TTC549 (cell line): ENCODE data around the gene CYP2C9.
"Not testable (repeated sequence)": the region's sequence is repeated elsewhere in the genome, so short reads cannot be mapped to it uniquely, and the experiment has no call there.

Experiments
- FAIRE-seq: peaks from 2 replicates; lab custom pipeline; 2012; peaks lifted over from hg19 to GRCh38; lab: Jason Lieb, UNC

CYP2C9 gene

GRCh38 chr10:94938383-94938782, at the start of gene CYP2C9:
Gene CYP2C9 (plus strand): TSS chr10:94938658. CDS start chr10:94938683, 25 bp downstream.
- no peak for FAIRE-seq

GRCh38 chr10:94889123-94889522, 49.3 kb upstream of the CYP2C9 start:
- FAIRE-seq, result no peak

GRCh38 chr10:94890264-94891022, 48.0 kb upstream of the CYP2C9 start:
- no peak for FAIRE-seq

- FAIRE-seq, result not testable (repeated sequence)
Observed at GRCh38 chr10:94898414-94898813, 40.0 kb upstream of the CYP2C9 start.

GRCh38 chr10:94902080-94902479, 36.4 kb upstream of the CYP2C9 start:
- no peak for FAIRE-seq

GRCh38 chr10:94902570-94902969, 35.9 kb upstream of the CYP2C9 start:
- no peak for FAIRE-seq

GRCh38 chr10:94904506-94905148, 33.8 kb upstream of the CYP2C9 start:
- not testable (repeated sequence) for FAIRE-seq

- FAIRE-seq, result no peak
Observed at GRCh38 chr10:94916423-94916822, 22.0 kb upstream of the CYP2C9 start.

- no peak for FAIRE-seq
Observed at GRCh38 chr10:94936721-94937120, 1.7 kb upstream of the CYP2C9 start.

- FAIRE-seq, result not testable (repeated sequence)
Observed at GRCh38 chr10:94943432-94944103, 5.1 kb downstream of the CYP2C9 start.

- not testable (repeated sequence) for FAIRE-seq
Observed at GRCh38 chr10:94946181-94946580, 7.7 kb downstream of the CYP2C9 start.

GRCh38 chr10:94963901-94964300, 25.4 kb downstream of the CYP2C9 start:
- peak; percentile 3 for FAIRE-seq

GRCh38 chr10:94983555-94983954, 45.1 kb downstream of the CYP2C9 start:
- no peak for FAIRE-seq

- no peak for FAIRE-seq
Observed at GRCh38 chr10:94989192-94989591, 50.7 kb downstream of the CYP2C9 start.

GRCh38 chr10:94991243-94991888, 52.9 kb downstream of the CYP2C9 start:
- no peak for FAIRE-seq

GRCh38 chr10:94992811-94993210, 54.4 kb downstream of the CYP2C9 start:
- no peak for FAIRE-seq

GRCh38 chr10:94997741-94998174, 59.3 kb downstream of the CYP2C9 start:
- no peak for FAIRE-seq

GRCh38 chr10:95026461-95026860, 88.0 kb downstream of the CYP2C9 start:
- no peak for FAIRE-seq

- FAIRE-seq, result no peak
Observed at GRCh38 chr10:95031656-95032055, 93.2 kb downstream of the CYP2C9 start.

GRCh38 chr10:95034401-95034800, 95.9 kb downstream of the CYP2C9 start:
- no peak for FAIRE-seq

GRCh38 chr10:95035332-95036295, 97.2 kb downstream of the CYP2C9 start:
- FAIRE-seq, result no peak
